ENCODE data around the gene MYBPC2. TPM values are rescaled to one million over a fixed set of nuclear protein-coding genes. Genes with fewer than 3 reads are reported as not detected.
A peak's percentile ranks its signal among the peaks of the same experiment; 100 is the strongest.

MYBPC2 gene
- polyA plus RNA-seq, 1 of the 3 experiments (the other 2 are of a cell fraction), result not detected

GRCh38 chr19:50413531-50413930, 19.2 kb upstream of the MYBPC2 start:
- no peaks in the 10 kb centered on the region for H4K20me1 ChIP-seq (ENCODE audit: insufficient read depth)
- H3K9me3 ChIP-seq, result no peaks in the 10 kb centered on the region
- ChIA-PET CTCF (interaction anchor here (0.8 to 1.8 kb wide), 3 partner anchors 9 to 29 kb away, joined by 3 to 5 read pairs (median 3); partner anchors contain the start of gene POLD1), POLR2A (interaction anchor here (0.5 kb wide), 1 partner anchor 13 kb away, joined by 3 read pairs; no protein-coding TSS in a partner anchor)
- WGBS (ENCODE audit: low lambda C conversion rate), result 93% methylated on average over 14 of the region's 21 CpGs
- no peak overlapping the region for H3K4me3 ChIP-seq (ENCODE audit: low read depth in 2 of 2, low read length in 1 of 2)
- no peak overlapping the region for H3K4me2 ChIP-seq
- H2AFZ ChIP-seq (ENCODE audit: low read depth), result no peak overlapping the region
- no peak overlapping the region for H3K27ac ChIP-seq (ENCODE audit: low read depth in 2 of 2, low read length in 1 of 2)
- TF ChIP-seq EZH2phosphoT487 (IDR thresholded peaks at IDR 0.05; ENCODE audit: borderline replicate concordance, low read depth) (no peak), JUND (IDR thresholded peaks at IDR 0.05) (no peak), POLR2AphosphoS5 (IDR thresholded peaks at IDR 0.05; ENCODE audit: low read depth, low read length) (no peak), MEF2A (IDR thresholded peaks at IDR 0.05; ENCODE audit: borderline replicate concordance, low read depth) (no peak)
- H3K9me2 ChIP-seq, result no peaks in the 10 kb centered on the region
- no peaks in the 10 kb centered on the region for H3K27me3 ChIP-seq (ENCODE audit: insufficient read depth)
- no peaks in the 10 kb centered on the region for H3F3A ChIP-seq (replicated peaks; ENCODE audit: insufficient read depth)
- no peaks in the 10 kb centered on the region for H3K36me3 ChIP-seq (replicated peaks in 1 of 2; ENCODE audit: control insufficient read depth in 1 of 2, insufficient read depth in 2 of 2, low read length in 1 of 2)
- no peaks in the 10 kb centered on the region; a peak in 1 of 4 replicates for H3K4me1 ChIP-seq (ENCODE audit: control insufficient read depth in 1 of 2, insufficient read depth in 2 of 2, low read depth in 1 of 2, low read length in 1 of 2)
- no peak for DNase-seq
- no peak overlapping the region for H3K9ac ChIP-seq
- no peaks in the 10 kb centered on the region for H3K79me2 ChIP-seq (ENCODE audit: insufficient read depth)

GRCh38 chr19:50414864-50415660, 17.6 kb upstream of the MYBPC2 start:
- peak; percentile 92 for DNase-seq

More at GRCh38 chr19:50414864-50415660, 17.6 kb upstream of the MYBPC2 start:
- H3K27me3 ChIP-seq (ENCODE audit: insufficient read depth), result no peaks in the 10 kb centered on the region
- no peak overlapping the region; a peak in 1 of 4 replicates for H3K4me3 ChIP-seq (ENCODE audit: low read depth in 2 of 2, low read length in 1 of 2)
- POLR2A ChIA-PET, result interaction anchor here (0.8 kb wide), 1 partner anchor 46 kb away, joined by 4 read pairs; no protein-coding TSS in a partner anchor
- H3K79me2 ChIP-seq (ENCODE audit: insufficient read depth), result no peaks in the 10 kb centered on the region
- H2AFZ ChIP-seq (ENCODE audit: low read depth), result no peak overlapping the region
- no peaks in the 10 kb centered on the region for H3K9me3 ChIP-seq
- no peak overlapping the region; a peak in 1 of 4 replicates for H3K27ac ChIP-seq (ENCODE audit: low read depth in 2 of 2, low read length in 1 of 2)
- no peak overlapping the region for H3K4me2 ChIP-seq
- WGBS (ENCODE audit: low lambda C conversion rate), result 75% methylated on average over 26 of the region's 37 CpGs
- peak; percentile 42; the same call in 1 of the 2 replicates for TF ChIP-seq MAX (IDR thresholded peaks at IDR 0.05; ENCODE audit: low read depth)
- no peak for TF ChIP-seq NRF1 (IDR thresholded peaks at IDR 0.05; ENCODE audit: low read depth, low read length)
- TF ChIP-seq ELF1 (IDR thresholded peaks at IDR 0.05), result no peak
- no peak for TF ChIP-seq GATA2 (CRISPR knock-in tag; IDR thresholded peaks at IDR 0.05)
- peak; percentile 77 for TF ChIP-seq CTCF (IDR thresholded peaks at IDR 0.05)
- no peak for TF ChIP-seq MEF2A (IDR thresholded peaks at IDR 0.05; ENCODE audit: borderline replicate concordance, low read depth)
- no peak for TF ChIP-seq IRF3 (IDR thresholded peaks at IDR 0.05; ENCODE audit: low read depth, low read length)
- peak; percentile 58 for TF ChIP-seq RAD21 (IDR thresholded peaks at IDR 0.05; ENCODE audit: low read length)
- TF ChIP-seq USF2 (IDR thresholded peaks at IDR 0.05; ENCODE audit: borderline replicate concordance, low read depth, low read length), result no peak
- TF ChIP-seq SMC3 (IDR thresholded peaks at IDR 0.05; ENCODE audit: low read depth, low read length), result peak; percentile 60
- H3F3A ChIP-seq (replicated peaks; ENCODE audit: insufficient read depth), result peaks cover 3% of the 10 kb centered on the region
- CTCF ChIA-PET, result interaction anchor here (0.7 to 1.8 kb wide), 18 partner anchors 9 to 141 kb away, joined by 3 to 23 read pairs (median 4); partner anchors contain the start of genes NAPSA and POLD1
- H4K20me1 ChIP-seq (ENCODE audit: insufficient read depth), result no peaks in the 10 kb centered on the region
- H3K9ac ChIP-seq, result no peak overlapping the region
- H3K36me3 ChIP-seq (replicated peaks in 1 of 2; ENCODE audit: control insufficient read depth in 1 of 2, insufficient read depth in 2 of 2, low read length in 1 of 2), result no peaks in the 10 kb centered on the region
- no peaks in the 10 kb centered on the region; a peak in 1 of 4 replicates for H3K4me1 ChIP-seq (ENCODE audit: control insufficient read depth in 1 of 2, insufficient read depth in 2 of 2, low read depth in 1 of 2, low read length in 1 of 2)
- no peaks in the 10 kb centered on the region for H3K9me2 ChIP-seq

Data from SK-N-SH (cell line).